WTC11 (cell line): Measurements from ENCODE around the gene AK9.

Source experiments
- ATF1 ChIP-seq: sonication (generic); formaldehyde crosslinking; IDR thresholded peaks from 2 replicates; pipeline ENCODE4 v1.8.1; 2023; ENCODE audit warnings: mild to moderate bottlenecking, moderate library complexity, missing genetic modification reagents
- ATF3 ChIP-seq: sonication (generic); formaldehyde crosslinking; conservative IDR thresholded peaks from 2 replicates; pipeline ENCODE4 v1.8.1; 2022; ENCODE audit warnings: mild to moderate bottlenecking, missing genetic modification reagents
- ELF4 ChIP-seq: sonication (generic); formaldehyde crosslinking; IDR thresholded peaks from 2 replicates; pipeline ENCODE4 v1.8.1; 2022; ENCODE audit warnings: low read depth, mild to moderate bottlenecking, moderate library complexity, missing genetic modification reagents
- GRHL2 ChIP-seq: fragments of 250-450 bp; sonication (Bioruptor Pico); IDR thresholded peaks from 2 replicates; pipeline ENCODE4 v1.8.0; 2022; ENCODE audit warnings: mild to moderate bottlenecking, moderate library complexity; ENCODE audit not compliant: insufficient replicate concordance, severe bottlenecking
- JUN ChIP-seq: sonication (generic); formaldehyde crosslinking; IDR thresholded peaks from 2 replicates; pipeline ENCODE4 v1.8.0; 2023; ENCODE audit warnings: mild to moderate bottlenecking, missing genetic modification reagents
- TEAD4 ChIP-seq: sonication (generic); formaldehyde crosslinking; IDR thresholded peaks from 2 replicates; pipeline ENCODE4 v1.8.0; 2022; ENCODE audit warnings: mild to moderate bottlenecking, missing genetic modification reagents
- TP53 ChIP-seq: sonication (generic); formaldehyde crosslinking; IDR thresholded peaks from 2 replicates; pipeline ENCODE4 v1.8.1; 2023; ENCODE audit warnings: mild to moderate bottlenecking, missing genetic modification reagents
- ZBTB21 ChIP-seq: sonication (generic); formaldehyde crosslinking; IDR thresholded peaks from 2 replicates; pipeline ENCODE4 v1.8.1; 2023; ENCODE audit warnings: mild to moderate bottlenecking, missing genetic modification reagents, borderline replicate concordance
- ZNF232 ChIP-seq: sonication (generic); formaldehyde crosslinking; IDR thresholded peaks from 2 replicates; pipeline ENCODE4 v1.8.0; 2022; ENCODE audit warnings: mild to moderate bottlenecking, missing genetic modification reagents
- TF ChIP-seq, protein P1 (sequence below): fragments of 200-600 bp; IDR thresholded peaks from 2 replicates; pipeline ENCODE4 v1.8.0; 2022; ENCODE audit warnings: antibody characterized with exemption
- TF ChIP-seq, protein P2 (sequence below): sonication (generic); formaldehyde crosslinking; IDR thresholded peaks from 2 replicates; pipeline ENCODE4 v1.8.0; 2022; ENCODE audit warnings: mild to moderate bottlenecking, missing genetic modification reagents

DNA sequence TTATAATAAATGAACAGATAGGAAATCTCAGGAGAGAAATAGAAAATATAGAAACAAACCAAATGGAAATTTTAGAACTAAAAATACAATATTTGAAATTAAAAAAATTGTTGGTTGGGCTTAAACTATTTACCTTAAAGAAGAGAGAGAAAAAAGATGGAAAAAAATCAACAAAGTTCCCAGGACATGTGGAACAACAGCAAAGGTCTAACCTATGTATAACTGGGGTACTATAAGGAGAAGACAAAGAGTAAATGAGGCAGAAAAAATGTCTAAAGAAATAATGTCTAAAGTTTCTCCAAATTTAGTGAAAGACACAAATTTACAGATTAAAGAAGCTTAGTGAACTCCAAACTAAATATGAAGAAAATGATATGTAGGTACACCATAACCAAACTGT, 166.9 kb downstream of the AK9 start:
- TF ChIP-seq, protein P1, sequence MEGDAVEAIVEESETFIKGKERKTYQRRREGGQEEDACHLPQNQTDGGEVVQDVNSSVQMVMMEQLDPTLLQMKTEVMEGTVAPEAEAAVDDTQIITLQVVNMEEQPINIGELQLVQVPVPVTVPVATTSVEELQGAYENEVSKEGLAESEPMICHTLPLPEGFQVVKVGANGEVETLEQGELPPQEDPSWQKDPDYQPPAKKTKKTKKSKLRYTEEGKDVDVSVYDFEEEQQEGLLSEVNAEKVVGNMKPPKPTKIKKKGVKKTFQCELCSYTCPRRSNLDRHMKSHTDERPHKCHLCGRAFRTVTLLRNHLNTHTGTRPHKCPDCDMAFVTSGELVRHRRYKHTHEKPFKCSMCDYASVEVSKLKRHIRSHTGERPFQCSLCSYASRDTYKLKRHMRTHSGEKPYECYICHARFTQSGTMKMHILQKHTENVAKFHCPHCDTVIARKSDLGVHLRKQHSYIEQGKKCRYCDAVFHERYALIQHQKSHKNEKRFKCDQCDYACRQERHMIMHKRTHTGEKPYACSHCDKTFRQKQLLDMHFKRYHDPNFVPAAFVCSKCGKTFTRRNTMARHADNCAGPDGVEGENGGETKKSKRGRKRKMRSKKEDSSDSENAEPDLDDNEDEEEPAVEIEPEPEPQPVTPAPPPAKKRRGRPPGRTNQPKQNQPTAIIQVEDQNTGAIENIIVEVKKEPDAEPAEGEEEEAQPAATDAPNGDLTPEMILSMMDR: no peak
- TF ChIP-seq ATF1 (CRISPR knock-in tag) (no peak), ZNF232 (CRISPR knock-in tag) (no peak), ELF4 (CRISPR knock-in tag) (no peak), TEAD4 (CRISPR knock-in tag) (no peak), ZBTB21 (no peak), JUN (CRISPR knock-in tag) (no peak), ATF3 (CRISPR knock-in tag) (no peak), TP53 (CRISPR knock-in tag) (no peak), GRHL2 (CRISPR knock-in tag) (no peak)
- TF ChIP-seq, protein P2, sequence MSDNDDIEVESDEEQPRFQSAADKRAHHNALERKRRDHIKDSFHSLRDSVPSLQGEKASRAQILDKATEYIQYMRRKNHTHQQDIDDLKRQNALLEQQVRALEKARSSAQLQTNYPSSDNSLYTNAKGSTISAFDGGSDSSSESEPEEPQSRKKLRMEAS (CRISPR knock-in tag): no peak
